GM12892 (cell line): ENCODE data around the gene TFDP3.

Experiments used
- POLR2AphosphoS5 ChIP-seq: IDR thresholded peaks from 2 replicates; pipeline ENCODE4 v1.6.1; 2011; ENCODE audit warnings: low read depth, low read length, control low read depth
- TAF1 ChIP-seq: IDR thresholded peaks from 2 replicates; pipeline ENCODE4 v1.6.1; 2011; ENCODE audit warnings: low read depth, mild to moderate bottlenecking, control low read depth, low read length, borderline replicate concordance

DNA sequence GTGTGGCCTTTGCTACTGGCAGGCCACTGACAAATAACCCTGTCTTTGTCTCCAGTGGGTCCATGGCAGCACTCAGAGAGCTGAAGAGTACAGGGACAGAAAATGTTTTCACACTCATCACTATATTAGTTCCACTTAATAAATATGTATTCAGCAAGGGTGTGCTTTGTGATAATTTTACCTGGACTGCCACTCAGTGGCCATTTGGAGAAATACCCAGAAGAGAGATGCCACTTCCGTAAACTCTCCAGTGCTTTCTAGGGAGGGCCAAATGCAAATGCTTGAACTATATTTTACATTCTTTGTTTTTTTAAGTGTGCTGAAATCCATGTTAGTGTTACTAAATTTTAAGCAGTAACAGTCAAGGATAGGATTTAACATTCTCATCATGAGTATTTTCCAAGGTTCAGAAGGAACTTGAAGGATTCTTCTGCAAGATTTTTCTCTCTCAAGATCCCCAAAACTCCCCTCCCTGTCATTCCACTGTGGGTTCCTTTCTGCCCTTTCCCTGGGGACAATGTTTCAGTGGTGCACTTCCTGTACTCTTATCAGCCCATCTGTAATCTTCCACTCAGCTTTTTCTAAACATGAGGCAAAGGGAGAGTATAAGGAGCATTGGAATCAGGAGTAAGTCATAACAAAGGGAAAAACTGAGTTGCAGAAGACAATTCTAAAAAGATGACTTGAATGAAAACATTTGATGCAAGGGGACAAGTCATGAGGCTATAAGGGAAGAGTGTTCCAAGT, 46.0 kb downstream of the TFDP3 start:
- TF ChIP-seq TAF1 (no peak), POLR2AphosphoS5 (no peak)
